OCI-LY7 (cell line): Measurements from ENCODE around the gene PIEZO1. TPM values are rescaled to one million over a fixed set of nuclear protein-coding genes. Genes with fewer than 3 reads are reported as not detected.

Experiments
- BruUV-seq: library from RNA; stranded (reverse); fragments of 400-500 nt; replicated peaks from 2 replicates; lab custom pipeline; 2021; lab: Mats Ljungman, UMichigan
- CTCF ChIA-PET: fragments of 300-600 bp; sonication (Branson Sonifier 250); formaldehyde crosslinking; loops from one replicate; lab custom pipeline; 2022; ENCODE audit warnings: antibody characterized with exemption; ENCODE audit not compliant: unreplicated experiment; lab: Charles Lee
- POLR2A ChIA-PET: fragments of 300-600 bp; sonication (Branson Sonifier 250); formaldehyde crosslinking; loops from one replicate; lab custom pipeline; 2022; ENCODE audit warnings: antibody characterized with exemption; lab: Charles Lee
- DNase-seq: peaks from one replicate; pipeline ENCODE4 v3.0.0-alpha.2; 2015; ENCODE audit warnings: low spot score
- H2AFZ ChIP-seq: fragments of 200-600 bp; sonication (generic), shearing (Covaris generic); 2 replicates; pipeline ENCODE4 v1.6.1; 2014; ENCODE audit warnings: mild to moderate bottlenecking, antibody characterized with exemption, low read length, moderate library complexity
- H3K27ac ChIP-seq: fragments of 200-600 bp; sonication (generic); 2 replicates; pipeline ENCODE4 v1.5.1; 2014; ENCODE audit warnings: mixed run types, low read depth, mild to moderate bottlenecking, moderate library complexity, low read length, inconsistent platforms; ENCODE audit not compliant: poor library complexity, severe bottlenecking
- H3K36me3 ChIP-seq: fragments of 200-600 bp; sonication (generic); 2 replicates; pipeline ENCODE4 v1.6.1; 2014; ENCODE audit warnings: mild to moderate bottlenecking, antibody characterized with exemption, low read length, moderate library complexity, mixed read lengths; ENCODE audit not compliant: insufficient read depth
- H3K4me1 ChIP-seq: fragments of 200-600 bp; sonication (generic); 2 replicates; pipeline ENCODE4 v1.5.1; 2014; ENCODE audit warnings: mild to moderate bottlenecking, low read length; ENCODE audit not compliant: insufficient read depth, poor library complexity, severe bottlenecking
- H3K4me2 ChIP-seq: fragments of 200-600 bp; sonication (generic); 2 replicates; pipeline ENCODE4 v1.6.1; 2014; ENCODE audit warnings: mild to moderate bottlenecking, low read length
- H3K4me3 ChIP-seq: fragments of 200-600 bp; sonication (generic); 2 replicates; pipeline ENCODE4 v1.5.1; 2014; ENCODE audit warnings: mild to moderate bottlenecking, low read depth, low read length; ENCODE audit not compliant: poor library complexity, severe bottlenecking
- H3K79me2 ChIP-seq: fragments of 200-600 bp; sonication (generic); 2 replicates; pipeline ENCODE4 v1.6.1; 2016; ENCODE audit warnings: low read depth, mild to moderate bottlenecking, low read length, moderate library complexity, mixed read lengths; ENCODE audit not compliant: insufficient read depth
- H3K9me2 ChIP-seq: fragments of 200-600 bp; sonication (generic); 2 replicates; pipeline ENCODE4 v1.6.1; 2016; ENCODE audit warnings: mild to moderate bottlenecking, low read length, mixed read lengths; ENCODE audit not compliant: insufficient read depth
- H3K9me3 ChIP-seq: fragments of 200-600 bp; sonication (generic); 2 replicates; pipeline ENCODE4 v1.6.1; 2014; ENCODE audit warnings: mild to moderate bottlenecking, mixed run types, low read length, mixed read lengths
- H4K20me1 ChIP-seq: fragments of 200-600 bp; sonication (generic); 2 replicates; pipeline ENCODE4 v1.6.1; 2014; ENCODE audit warnings: mild to moderate bottlenecking, antibody characterized with exemption, low read length, moderate library complexity, mixed read lengths; ENCODE audit not compliant: insufficient read depth
- CTCF ChIP-seq: fragments of 200-600 bp; sonication (generic); conservative IDR thresholded peaks from 2 replicates; pipeline ENCODE4 v1.5.1; 2014; ENCODE audit warnings: mild to moderate bottlenecking, antibody characterized with exemption, low read length, moderate library complexity, mixed read lengths
- EZH2phosphoT487 ChIP-seq: fragments of 200-600 bp; sonication (generic); IDR thresholded peaks from 2 replicates; pipeline ENCODE4 v1.6.1; 2018; ENCODE audit warnings: low read depth, borderline replicate concordance, mild to moderate bottlenecking, mixed run types, antibody characterized with exemption, low read length, moderate library complexity, mixed read lengths
- intact Hi-C: fragments of 100-400 bp; cut with micrococcal nuclease; formaldehyde crosslinking; loops from one replicate; pipeline ENCODE4 v1.10.0; 2022; ENCODE audit not compliant: unreplicated experiment
- total RNA-seq, 2 experiments: library from RNA; depleted of rRNA in 1 of 2; stranded (reverse); fragments of >200 nt in 1 of 2; shearing (Covaris generic) in 1 of 2; gene quantifications; 2 replicates each; pipeline ENCODE4 v1.2.3, GENCODE V29; 2014 to 2022

The PIEZO1 gene
- total RNA-seq, 2 experiments from 2014 or later, result 144 to 154 TPM

GRCh38 chr16:88695753-88696152 lies 89.3 kb downstream of the PIEZO1 start:
- TF ChIP-seq EZH2phosphoT487, result no peak
- no peak for TF ChIP-seq CTCF
- H4K20me1 ChIP-seq, result no peaks in the 10 kb centered on the region
- no TSS peak for BruUV-seq
- no peaks in the 10 kb centered on the region for H3K79me2 ChIP-seq
- H3K4me2 ChIP-seq, result no peak overlapping the region
- POLR2A ChIA-PET, result no interaction called here
- CTCF ChIA-PET, result interaction anchor here (0.6 kb wide), 1 partner anchor 9 kb away, joined by 3 read pairs; no protein-coding TSS in a partner anchor
- peaks cover 42% of the 10 kb centered on the region for H3K4me1 ChIP-seq
- intact Hi-C loops, result no loop called here
- H2AFZ ChIP-seq, result no peak overlapping the region
- H3K27ac ChIP-seq, result no peak overlapping the region
- H3K9me3 ChIP-seq, result no peaks in the 10 kb centered on the region
- H3K9me2 ChIP-seq, result no peaks in the 10 kb centered on the region
- DNase-seq, result no peak
- no peak overlapping the region for H3K4me3 ChIP-seq
- H3K36me3 ChIP-seq, result peaks cover 24% of the 10 kb centered on the region; the same call in 1 of the 2 replicates

GRCh38 chr16:88695218-88695617 lies 89.8 kb downstream of the PIEZO1 start:
- DNase-seq, result no peak
- Histone ChIP-seq H4K20me1 (no peaks in the 10 kb centered on the region), H3K36me3 (peaks cover 24% of the 10 kb centered on the region; the same call in 1 of the 2 replicates), H3K4me3 (no peak overlapping the region), H3K9me3 (no peaks in the 10 kb centered on the region), H3K9me2 (no peaks in the 10 kb centered on the region), H3K4me1 (peaks cover 36% of the 10 kb centered on the region), H2AFZ (no peak overlapping the region), H3K79me2 (no peaks in the 10 kb centered on the region), H3K4me2 (no peak overlapping the region), H3K27ac (no peak overlapping the region)
- TF ChIP-seq CTCF, result no peak
- no peak for TF ChIP-seq EZH2phosphoT487
- intact Hi-C loops, result no loop called here
- ChIA-PET CTCF (no interaction called here), POLR2A (no interaction called here)
- no TSS peak for BruUV-seq

DNA sequence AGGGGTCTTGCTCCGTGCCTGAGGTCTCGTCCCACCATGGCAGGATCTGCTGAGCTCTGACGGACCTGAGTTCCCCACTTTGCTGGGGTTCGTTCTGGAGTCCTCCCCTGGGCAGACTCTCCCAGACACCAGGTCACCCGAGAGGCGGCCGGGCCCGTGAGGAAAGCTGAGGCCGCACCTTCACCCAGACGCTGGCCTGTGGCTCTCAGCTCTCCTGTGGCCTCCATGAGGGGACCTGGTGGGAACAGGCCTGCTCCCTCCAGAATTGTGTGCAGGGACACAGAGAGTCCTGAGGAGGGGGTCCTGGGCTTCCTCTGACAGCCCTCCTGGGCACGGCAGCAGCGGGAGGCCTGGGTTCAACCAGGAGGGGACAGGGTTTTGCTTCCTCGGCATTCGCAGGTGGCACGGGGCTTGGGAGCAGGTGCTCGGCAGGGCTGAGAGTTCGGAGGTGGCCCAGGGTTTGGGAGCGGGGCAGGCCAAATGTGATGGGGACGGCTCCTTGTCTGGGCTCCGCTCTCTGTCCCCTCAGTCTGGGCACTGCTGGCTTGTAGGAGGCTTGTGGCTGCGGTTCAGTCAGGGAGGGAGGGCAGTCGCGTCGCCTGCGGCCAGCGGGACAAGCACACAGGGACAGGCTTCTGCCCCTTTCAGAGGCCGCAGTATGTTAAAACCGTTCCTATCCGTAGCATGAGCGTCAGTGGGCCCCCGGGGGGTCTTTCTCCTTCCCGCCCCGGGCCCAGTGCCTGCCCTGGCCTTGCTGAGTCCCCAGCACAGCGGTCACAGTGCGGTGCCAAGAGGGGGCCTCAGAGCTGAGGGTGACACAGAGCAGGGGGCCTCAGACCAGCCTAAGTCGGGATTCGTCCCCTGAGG lies 90.6 kb downstream of the PIEZO1 start:
- Histone ChIP-seq H3K9me2 (no peaks in the 10 kb centered on the region), H4K20me1 (no peaks in the 10 kb centered on the region), H3K4me3 (no peak overlapping the region), H3K79me2 (no peaks in the 10 kb centered on the region), H3K9me3 (no peaks in the 10 kb centered on the region), H3K36me3 (peaks cover 18% of the 10 kb centered on the region; the same call in 1 of the 2 replicates), H3K4me1 (peaks cover 31% of the 10 kb centered on the region), H2AFZ (no peak overlapping the region), H3K4me2 (no peak overlapping the region), H3K27ac (no peak overlapping the region)
- no TSS peak for BruUV-seq
- intact Hi-C loops, result no loop called here
- ChIA-PET POLR2A (no interaction called here), CTCF (no interaction called here)
- no peak for TF ChIP-seq EZH2phosphoT487
- no peak for TF ChIP-seq CTCF
- no peak for DNase-seq
